A549 (cell line): ENCODE results near the gene DNASE1L1. TPM values are rescaled to one million over a fixed set of nuclear protein-coding genes. Genes with fewer than 3 reads are reported as not detected.

ENCODE experiments used
- ATAC-seq, 2 experiments: fragments of 200-7000 bp in 1 of 2; fragments of >200 bp in 1 of 2; cut with Nextera tagmentation in 1 of 2; cut with Tn5 transposase in 1 of 2; 3 replicates each; pipeline versions ENCODE4 v1.8.0 to v1.9.1; 2018 to 2020; ENCODE audit warnings: mild to moderate bottlenecking in 1 of 2, moderate library complexity in 1 of 2
- CTCF ChIA-PET: fragments of 300-600 bp; sonication (Branson Sonifier 250); formaldehyde crosslinking; extraction: SDS; loops from one replicate; lab custom pipeline; 2021; ENCODE audit warnings: antibody characterized with exemption, inconsistent platforms; lab: Yijun Ruan, JAX
- POLR2A ChIA-PET: fragments of 350-600 bp; formaldehyde crosslinking; extraction: SDS; loops from one replicate; lab custom pipeline; 2021; ENCODE audit warnings: antibody characterized with exemption, inconsistent platforms; lab: Yijun Ruan, JAX
- DNase-seq, 2 experiments: peaks; one replicate each; pipeline versions ENCODE4 v3.0.0 to v3.0.0-alpha.2; 2011 to 2016; ENCODE audit warnings: low read depth in 1 of 2, low spot score in 1 of 2
- FAIRE-seq: peaks from 2 replicates; lab custom pipeline; 2011; peaks lifted over from hg19 to GRCh38; lab: Jason Lieb, UNC
- H3K27ac ChIP-seq, 2 experiments: fragments of >200 bp; sonication (Bioruptor Twin); formaldehyde crosslinking; 3 replicates each; pipeline ENCODE4 v1.5.1; 2016 to 2017
- H3K4me1 ChIP-seq: fragments of >200 bp; sonication (Bioruptor Twin); formaldehyde crosslinking; 3 replicates; pipeline ENCODE4 v1.6.1; 2016
- H3K4me2 ChIP-seq: fragments of >200 bp; sonication (Bioruptor Twin); formaldehyde crosslinking; 3 replicates; pipeline ENCODE4 v1.6.1; 2016
- H3K4me3 ChIP-seq: fragments of >200 bp; sonication (Bioruptor Twin); formaldehyde crosslinking; 3 replicates; pipeline ENCODE4 v1.5.1; 2016
- H3K9me3 ChIP-seq: fragments of >200 bp; sonication (Bioruptor Twin); formaldehyde crosslinking; 3 replicates; pipeline ENCODE4 v1.6.1; 2016
- BCL3 ChIP-seq: fragments of >200 bp; sonication (Bioruptor Twin); formaldehyde crosslinking; IDR thresholded peaks from 3 replicates; pipeline ENCODE4 v1.6.1; 2016
- BHLHE40 ChIP-seq: IDR thresholded peaks from 2 replicates; pipeline ENCODE4 v1.6.1; 2012; ENCODE audit warnings: low read depth, low read length, inconsistent platforms
- CBX2 ChIP-seq: fragments of 200-600 bp; sonication (generic); IDR thresholded peaks from 2 replicates; pipeline ENCODE4 v1.6.1; 2016; ENCODE audit warnings: low read depth, mild to moderate bottlenecking, borderline replicate concordance
- CTCF ChIP-seq: fragments of >200 bp; sonication (Bioruptor Twin); formaldehyde crosslinking; IDR thresholded peaks from 3 replicates; pipeline ENCODE4 v1.5.1; 2016
- EHMT2 ChIP-seq: fragments of 200-600 bp; sonication (generic); IDR thresholded peaks from 2 replicates; pipeline ENCODE4 v1.6.1; 2016; ENCODE audit warnings: antibody characterized with exemption, low read depth, mild to moderate bottlenecking, moderate library complexity
- EP300 ChIP-seq, 2 experiments: fragments of >200 bp; sonication (Bioruptor Twin); formaldehyde crosslinking; IDR thresholded peaks; 2 replicates in 1 of 2; 3 replicates in 1 of 2; pipeline ENCODE4 v1.6.1; 2016 to 2017
- ESRRA ChIP-seq: fragments of 150-350 bp; IDR thresholded peaks from 2 replicates; pipeline ENCODE4 v1.6.1; 2014; ENCODE audit warnings: mild to moderate bottlenecking, low read length, borderline replicate concordance
- FOXS1 ChIP-seq: fragments of 250-450 bp; sonication (Bioruptor Pico); IDR thresholded peaks from 2 replicates; pipeline ENCODE4 v1.5.0; 2020; ENCODE audit warnings: mild to moderate bottlenecking, moderate library complexity
- GATA3 ChIP-seq: IDR thresholded peaks from 2 replicates; pipeline ENCODE4 v1.6.1; 2012; ENCODE audit warnings: borderline replicate concordance
- HDAC2 ChIP-seq: fragments of 200-600 bp; sonication (generic); IDR thresholded peaks from 2 replicates; pipeline ENCODE4 v1.6.1; 2016
- HES2 ChIP-seq: fragments of >200 bp; sonication (Bioruptor Twin); formaldehyde crosslinking; IDR thresholded peaks from 2 replicates; pipeline ENCODE4 v1.6.1; 2016
- JUN ChIP-seq, 2 experiments: fragments of >200 bp; sonication (Bioruptor Twin); formaldehyde crosslinking; IDR thresholded peaks; 2 replicates in 1 of 2; 3 replicates in 1 of 2; pipeline ENCODE4 v1.6.1; 2016 to 2017
- JUNB ChIP-seq: fragments of >200 bp; sonication (Bioruptor Twin); formaldehyde crosslinking; IDR thresholded peaks from 2 replicates; pipeline ENCODE4 v1.6.1; 2016
- KDM1A ChIP-seq: fragments of 200-600 bp; sonication (generic); IDR thresholded peaks from 2 replicates; pipeline ENCODE4 v1.6.1; 2016; ENCODE audit warnings: low read depth, mild to moderate bottlenecking
- MAX ChIP-seq: IDR thresholded peaks from 2 replicates; pipeline ENCODE4 v1.6.1; 2012
- MAZ ChIP-seq: fragments of 150-350 bp; IDR thresholded peaks from 2 replicates; pipeline ENCODE4 v1.6.1; 2014; ENCODE audit warnings: antibody characterized with exemption, low read depth, low read length, borderline replicate concordance
- MYC ChIP-seq: IDR thresholded peaks from 2 replicates; pipeline ENCODE4 v1.6.1; 2012; ENCODE audit warnings: mild to moderate bottlenecking, inconsistent platforms, low read length, improper control_type of control experiment, borderline replicate concordance
- NPAS2 ChIP-seq: fragments of 250-450 bp; sonication (Bioruptor Pico); IDR thresholded peaks from 2 replicates; pipeline ENCODE4 v1.8.0; 2022; ENCODE audit warnings: mild to moderate bottlenecking, moderate library complexity, borderline replicate concordance
- NR3C1 ChIP-seq: fragments of >200 bp; sonication (Bioruptor Twin); formaldehyde crosslinking; IDR thresholded peaks from 3 replicates; pipeline ENCODE4 v1.6.1; 2017
- PBX3 ChIP-seq: IDR thresholded peaks from 2 replicates; pipeline ENCODE4 v1.6.1; 2012
- PHF8 ChIP-seq: fragments of 200-600 bp; sonication (generic); IDR thresholded peaks from 2 replicates; pipeline ENCODE4 v1.6.1; 2016; ENCODE audit warnings: low read depth, mild to moderate bottlenecking, antibody characterized with exemption, moderate library complexity, borderline replicate concordance
- POLR2A ChIP-seq: IDR thresholded peaks from 2 replicates; pipeline ENCODE4 v1.6.1; 2012; ENCODE audit warnings: mild to moderate bottlenecking, low read length
- POLR2AphosphoS2 ChIP-seq: conservative IDR thresholded peaks from 2 replicates; pipeline ENCODE4 v1.6.1; 2012; ENCODE audit warnings: low read length, improper control_type of control experiment, inconsistent platforms
- RARB ChIP-seq: fragments of 250-450 bp; sonication (Bioruptor Pico); IDR thresholded peaks from 2 replicates; pipeline ENCODE4 v1.8.0; 2021; ENCODE audit warnings: mild to moderate bottlenecking, moderate library complexity
- RCOR1 ChIP-seq: fragments of 150-350 bp; IDR thresholded peaks from 2 replicates; pipeline ENCODE4 v1.6.1; 2014; ENCODE audit warnings: antibody characterized with exemption, low read length, low read depth
- SMC3 ChIP-seq: fragments of >200 bp; sonication (Bioruptor Twin); formaldehyde crosslinking; IDR thresholded peaks from 3 replicates; pipeline ENCODE4 v1.6.1; 2018; ENCODE audit warnings: inconsistent platforms
- TP53 ChIP-seq: fragments of 250-450 bp; sonication (Bioruptor Pico); IDR thresholded peaks from 2 replicates; pipeline ENCODE4 v1.5.0; 2021; ENCODE audit warnings: mild to moderate bottlenecking, moderate library complexity
- USF2 ChIP-seq: fragments of 450-650 bp; IDR thresholded peaks from 2 replicates; pipeline ENCODE4 v1.6.1; 2014; ENCODE audit warnings: antibody characterized with exemption
- ZC3H11A ChIP-seq: fragments of 450-650 bp; IDR thresholded peaks from 2 replicates; pipeline ENCODE4 v1.6.1; 2014; ENCODE audit warnings: antibody characterized with exemption, mild to moderate bottlenecking
- ZFP36 ChIP-seq: fragments of 450-650 bp; IDR thresholded peaks from 2 replicates; pipeline ENCODE4 v1.6.1; 2014; ENCODE audit warnings: borderline replicate concordance; ENCODE audit not compliant: partially characterized antibody
- ZSCAN20 ChIP-seq: fragments of 250-450 bp; sonication (Bioruptor Pico); IDR thresholded peaks from 2 replicates; pipeline ENCODE4 v1.8.0; 2022; ENCODE audit warnings: mild to moderate bottlenecking, moderate library complexity
- WGBS: methylation state at CpG from one replicate; pipeline ENCODE4 v1.1.6; 2017; ENCODE audit errors: missing lambda C conversion rate; 5-methylcytosine and 5-hydroxymethylcytosine counted together
- polyA plus RNA-seq, 4 experiments: library from polyadenylated mRNA; depleted of rRNA in 3 of 4; stranded (reverse); fragments of >200 nt; fragmentation: RNase III in 1 of 4; extraction: RNeasy Plus Mini Kit Qiagen cat#74134 plus additional on column Dnase treatment in 1 of 4; gene quantifications; 2 replicates in 3 of 4; 3 replicates in 1 of 4; pipeline ENCODE4 v1.2.3, GENCODE V29; 2011 to 2017

DNASE1L1 gene
- polyA plus RNA-seq, 2 of the 4 experiments (the other 2 are of a cell fraction) = 14.3 to 24.5 TPM

GRCh38 chrX:154375156-154375504 lies 33.9 kb downstream of the DNASE1L1 start:
- Histone ChIP-seq H3K4me2 (peak overlapping the region; percentile 99), H3K27ac (peak overlapping the region; percentile 86 to 100), H3K9me3 (no peaks in the 10 kb centered on the region), H3K4me1 (peaks cover 31% of the 10 kb centered on the region), H3K4me3 (peak overlapping the region; percentile 60)
- CTCF ChIA-PET = interaction anchor here (2.4 to 3.8 kb wide), 3 partner anchors 8 to 157 kb away, joined by 21 to 49 read pairs (median 28); partner anchors contain the start of gene RPL10
- FAIRE-seq (no peak), DNase-seq (no peak), ATAC-seq (no peak)
- POLR2A ChIA-PET = no interaction called here
- TF ChIP-seq CBX2 (no peak), TP53 (CRISPR knock-in tag) (no peak), HES2 (no peak), BHLHE40 (no peak), ZFP36 (no peak), POLR2A (no peak), SMC3 (no peak)
- TF ChIP-seq, all 56 proteins: peak for 0
- WGBS = 68% methylated on average over 10 of the region's 10 CpGs

GRCh38 chrX:154374313-154375155 lies 34.5 kb downstream of the DNASE1L1 start, which contains the start of gene FLNA:
TSS of gene FLNA (minus strand) at chrX:154374634. CDS start at chrX:154371245, 3,389 bp downstream.
- Histone ChIP-seq H3K9me3 (no peaks in the 10 kb centered on the region), H3K4me3 (peak within 1 kb of the TSS; percentile 60), H3K4me2 (peak within 1 kb of the TSS; percentile 99), H3K4me1 (peaks cover 31% of the 10 kb centered on the region), H3K27ac (peak within 1 kb of the TSS; percentile 86 to 100)
- FAIRE-seq (no peak), ATAC-seq (no peak), DNase-seq (no peak)
- CTCF ChIA-PET = interaction anchor here (0.8 to 3.8 kb wide), 22 partner anchors 8 to 164 kb away, joined by 3 to 49 read pairs (median 8); partner anchors contain the start of genes DNASE1L1 and RPL10
- WGBS = 44% methylated on average over 4 of the region's 95 CpGs
- POLR2A ChIA-PET = interaction anchor here (1.7 kb wide), 1 partner anchor 23 kb away, joined by 17 read pairs; the partner anchor contains the start of gene RPL10
- TF ChIP-seq RARB = no peak
- peak in 1 of 2 experiments; percentile 36; a peak in 2 of 5 replicates for TF ChIP-seq JUN (IDR thresholded peaks at IDR 0.05)
- no peak for TF ChIP-seq RCOR1
- TF ChIP-seq PHF8 = no peak
- no peak for TF ChIP-seq TP53 (CRISPR knock-in tag)
- no peak for TF ChIP-seq KDM1A
- no peak for TF ChIP-seq POLR2AphosphoS2
- no peak for TF ChIP-seq HDAC2
- no peak for TF ChIP-seq ZFP36
- no peak for TF ChIP-seq EP300 (IDR thresholded peaks at IDR 0.05)
- TF ChIP-seq SMC3 = no peak
- peak; percentile 59; the same call in 1 of the 2 replicates for TF ChIP-seq MAX
- TF ChIP-seq NR3C1 = no peak
- no peak for TF ChIP-seq JUNB
- TF ChIP-seq GATA3 = no peak
- no peak for TF ChIP-seq USF2
- TF ChIP-seq BCL3 = 0 out of 3 replicates have a peak, but pooled peaks have one; percentile 27
- no peak for TF ChIP-seq FOXS1 (CRISPR knock-in tag)
- TF ChIP-seq PBX3 = no peak
- no peak for TF ChIP-seq EHMT2
- no peak for TF ChIP-seq MAZ
- TF ChIP-seq ESRRA = no peak
- TF ChIP-seq POLR2A = peak; percentile 7; the same call in 1 of the 2 replicates
- no peak for TF ChIP-seq HES2
- no peak for TF ChIP-seq ZC3H11A
- TF ChIP-seq MYC = no peak
- TF ChIP-seq NPAS2 = no peak
- TF ChIP-seq CTCF = peak; percentile 19; the same call in 2 of the 3 replicates
- no peak for TF ChIP-seq ZSCAN20 (CRISPR knock-in tag)
